H1 (cell line): ENCODE data around the gene OR51T1.

ENCODE experiments used
- CTCF ChIP-seq, 3 experiments: IDR thresholded peaks; 1 replicate in 2 of 3; 2 replicates in 1 of 3; pipeline versions ENCODE4 v1.5.1 to v1.6.1; 2011; ENCODE audit warnings: low read length in 3 of 3, mild to moderate bottlenecking in 3 of 3, inconsistent platforms in 2 of 3, low read depth in 1 of 3, moderate library complexity in 1 of 3; ENCODE audit not compliant: insufficient read depth in 1 of 3; ENCODE audit errors: control extremely low read depth in 1 of 3
- EZH2 ChIP-seq: fragments of 200-600 bp; sonication (generic); IDR thresholded peaks from 2 replicates; pipeline ENCODE4 v1.7.1; 2012; ENCODE audit warnings: low read depth, mild to moderate bottlenecking, moderate library complexity, low read length, inconsistent platforms; ENCODE audit not compliant: severe bottlenecking
- NRF1 ChIP-seq: IDR thresholded peaks from 2 replicates; pipeline ENCODE4 v1.6.1; 2011; ENCODE audit warnings: mild to moderate bottlenecking, low read depth, low read length, improper control_type of control experiment
- SIN3A ChIP-seq, 2 experiments: IDR thresholded peaks in 1 of 2; conservative IDR thresholded peaks in 1 of 2; 2 replicates each; pipeline ENCODE4 v1.6.1; 2011 to 2012; ENCODE audit warnings: low read length in 2 of 2, improper control_type of control experiment in 1 of 2, low read depth in 1 of 2, mild to moderate bottlenecking in 1 of 2
- TAF1 ChIP-seq: IDR thresholded peaks from 2 replicates; pipeline ENCODE4 v1.6.1; 2011; ENCODE audit warnings: mild to moderate bottlenecking, low read depth, low read length

DNA sequence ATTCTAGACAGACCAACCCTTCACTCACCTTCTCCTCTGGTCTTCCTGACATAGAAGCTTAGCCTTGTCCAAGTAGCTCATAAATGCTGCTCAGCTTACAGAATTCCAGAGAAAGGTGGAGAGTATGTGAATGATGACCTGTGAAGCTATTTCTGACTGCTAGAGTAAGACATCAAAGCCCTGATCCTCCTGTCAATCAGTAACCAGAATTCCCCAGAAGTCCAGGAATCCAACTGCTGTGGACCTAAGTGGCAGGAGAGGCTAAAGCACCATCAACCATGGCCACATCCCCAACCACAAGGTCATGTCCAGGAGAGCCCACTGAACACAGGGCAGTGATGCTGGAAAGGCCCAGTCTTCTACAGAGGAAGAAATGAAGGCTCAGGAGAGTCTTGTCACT lies 34.9 kb downstream of the OR51T1 start:
- TF ChIP-seq TAF1: no peak
- no peak for TF ChIP-seq EZH2
- no peak for TF ChIP-seq CTCF (IDR thresholded peaks at IDR 0.05; ENCODE audit: control extremely low read depth in 1 of 3, insufficient read depth in 1 of 3, low read depth in 1 of 3, low read length in 3 of 3)
- no peak for TF ChIP-seq NRF1
- TF ChIP-seq SIN3A (conservative IDR thresholded peaks at IDR 0.05 in 1 of 2, IDR thresholded peaks at IDR 0.05 in 1 of 2; ENCODE audit: low read depth in 1 of 2, low read length in 2 of 2): no peak
